K562 (cell line): ENCODE data around the gene IDS. TPM values are rescaled to one million over a fixed set of nuclear protein-coding genes. Genes with fewer than 3 reads are reported as not detected.

Experiments used
- ATAC-seq: fragments of 200-7000 bp; cut with Tn5 transposase; 3 replicates; pipeline ENCODE4 v1.9.1; 2020; ENCODE audit warnings: moderate library complexity
- BruUV-seq: library from RNA; stranded (reverse); fragments of 400-500 nt; replicated peaks from 2 replicates; lab custom pipeline; 2021; lab: Mats Ljungman, UMichigan
- CTCF ChIA-PET: fragments of 300-600 bp; formaldehyde crosslinking; extraction: SDS; loops from one replicate; lab custom pipeline; 2021; ENCODE audit warnings: low intra/inter-chr PET ratio; lab: Yijun Ruan, JAX
- POLR2A ChIA-PET: fragments of 300-600, 350-650 bp; sonication (Branson Sonifier 250); formaldehyde crosslinking; extraction: SDS; loops from one replicate; lab custom pipeline; 2021; ENCODE audit warnings: antibody characterized with exemption, inconsistent platforms; lab: Yijun Ruan, JAX
- DNase-seq, 4 experiments: peaks; one replicate each; pipeline versions ENCODE4 v3.0.0 to v3.0.0-alpha.2; 2011 to 2018; ENCODE audit warnings: low spot score in 3 of 4, mixed read lengths in 3 of 4; ENCODE audit errors: extremely low read depth in 1 of 4
- FAIRE-seq: peaks from 2 replicates; lab custom pipeline; 2011; peaks lifted over from hg19 to GRCh38; lab: Jason Lieb, UNC
- H2AFZ ChIP-seq: 2 replicates; pipeline ENCODE4 v1.6.0; 2011; ENCODE audit warnings: low read depth, low read length, control low read depth, inconsistent platforms
- H3K27ac ChIP-seq: fragments of 200-600 bp; 3 replicates; pipeline ENCODE4 v1.8.0; 2011; ENCODE audit warnings: low read depth, mild to moderate bottlenecking, control low read depth, inconsistent platforms, low read length, moderate library complexity, mixed read lengths; ENCODE audit errors: extremely low read depth
- H3K27me3 ChIP-seq, 2 experiments: fragments of 300-600 bp in 1 of 2; 2 replicates in 1 of 2; 3 replicates in 1 of 2; pipeline versions ENCODE4 v1.6.0 to v1.8.0; 2011; ENCODE audit warnings: inconsistent platforms in 2 of 2, low read length in 2 of 2, mild to moderate bottlenecking in 1 of 2, mixed read lengths in 1 of 2, moderate library complexity in 1 of 2; ENCODE audit not compliant: control insufficient read depth in 2 of 2, insufficient read depth in 2 of 2
- H3K36me3 ChIP-seq: fragments of 300-600 bp; 3 replicates; pipeline ENCODE4 v1.8.0; 2011; ENCODE audit warnings: mild to moderate bottlenecking, low read length, inconsistent platforms; ENCODE audit not compliant: control insufficient read depth, insufficient read depth
- H3K4me1 ChIP-seq, 2 experiments: fragments of 200-600 bp in 1 of 2; replicated peaks in 1 of 2; 2 replicates in 1 of 2; 3 replicates in 1 of 2; pipeline versions ENCODE4 v1.5.1 to v1.8.0; 2011; ENCODE audit warnings: inconsistent platforms in 2 of 2, low read length in 2 of 2, mild to moderate bottlenecking in 1 of 2, mixed read lengths in 1 of 2, moderate library complexity in 1 of 2; ENCODE audit not compliant: control insufficient read depth in 2 of 2, insufficient read depth in 2 of 2
- H3K4me2 ChIP-seq: 2 replicates; pipeline ENCODE4 v1.6.1; 2011; ENCODE audit warnings: low read length, control low read depth, inconsistent platforms, mixed read lengths; ENCODE audit not compliant: insufficient read depth
- H3K4me3 ChIP-seq: fragments of 200-600 bp; sonication (generic), shearing (Covaris generic); 2 replicates; pipeline ENCODE4 v1.5.1; 2016; ENCODE audit warnings: control low read depth, inconsistent platforms
- H3K79me2 ChIP-seq: fragments of 200-600 bp; 3 replicates; pipeline ENCODE4 v1.8.0; 2011; ENCODE audit warnings: low read length, inconsistent platforms; ENCODE audit not compliant: control insufficient read depth, insufficient read depth
- H3K9ac ChIP-seq, 2 experiments: 2 replicates each; pipeline versions ENCODE4 v1.6.0 to v1.6.1; 2011; ENCODE audit warnings: low read depth in 2 of 2, low read length in 2 of 2, control low read depth in 1 of 2, inconsistent platforms in 1 of 2, mild to moderate bottlenecking in 1 of 2, mixed read lengths in 1 of 2; ENCODE audit not compliant: insufficient read depth in 1 of 2
- H3K9me1 ChIP-seq: one replicate; pipeline ENCODE4 v1.6.0; 2011; ENCODE audit warnings: inconsistent platforms, mild to moderate bottlenecking, low read length, moderate library complexity; ENCODE audit not compliant: control insufficient read depth, insufficient read depth
- H3K9me3 ChIP-seq: replicated peaks from 2 replicates; pipeline ENCODE4 v1.5.1; 2011; ENCODE audit warnings: low read depth, low read length, inconsistent platforms; ENCODE audit not compliant: control insufficient read depth, insufficient read depth
- H4K20me1 ChIP-seq: replicated peaks from 2 replicates; pipeline ENCODE4 v1.6.1; 2011; ENCODE audit warnings: low read length, inconsistent platforms, mixed read lengths; ENCODE audit not compliant: control insufficient read depth, insufficient read depth
- BRF1 ChIP-seq: IDR thresholded peaks from 3 replicates; pipeline ENCODE4 v1.6.1; 2011; ENCODE audit warnings: borderline replicate concordance, mild to moderate bottlenecking; ENCODE audit not compliant: insufficient read length; ENCODE audit errors: extremely low read depth
- GABPA ChIP-seq: fragments of 200-800 bp; sonication (Bioruptor generic); conservative IDR thresholded peaks from 2 replicates; pipeline ENCODE4 v1.6.1; 2016; ENCODE audit warnings: low read depth, missing genetic modification characterization, missing compliant biosample characterization
- MYNN ChIP-seq, 2 experiments: sonication (generic); formaldehyde crosslinking in 1 of 2; IDR thresholded peaks; 2 replicates each; pipeline versions ENCODE4 v1.5.0 to v1.6.1; 2016 to 2020; ENCODE audit warnings: antibody characterized with exemption in 1 of 2, missing genetic modification reagents in 1 of 2
- TEAD2 ChIP-seq: fragments of 450-650 bp; IDR thresholded peaks from 2 replicates; pipeline ENCODE4 v1.6.1; 2016; ENCODE audit warnings: missing genetic modification characterization, control low read depth, missing compliant biosample characterization
- UBTF ChIP-seq, 2 experiments: IDR thresholded peaks; 2 replicates each; pipeline ENCODE4 v1.6.1; 2012; ENCODE audit warnings: improper control_type of control experiment in 2 of 2, low read depth in 2 of 2, low read length in 2 of 2, borderline replicate concordance in 1 of 2
- ZNF24 ChIP-seq: fragments of 450-650 bp; IDR thresholded peaks from 2 replicates; pipeline ENCODE4 v1.6.1; 2016
- ZNF274 ChIP-seq: IDR thresholded peaks from 2 replicates; pipeline ENCODE4 v1.6.1; 2011; ENCODE audit warnings: low read depth, mild to moderate bottlenecking, low read length, moderate library complexity, borderline replicate concordance
- ZNF436 ChIP-seq: fragments of 250-450, 450-650 bp; sonication (Bioruptor Pico); formaldehyde crosslinking; IDR thresholded peaks from 2 replicates; pipeline ENCODE4 v1.7.0; 2020; ENCODE audit warnings: mild to moderate bottlenecking
- ZNF511 ChIP-seq: sonication (generic); formaldehyde crosslinking; IDR thresholded peaks from 2 replicates; pipeline ENCODE4 v1.8.0; 2022; ENCODE audit warnings: mild to moderate bottlenecking, missing genetic modification reagents
- WGBS: fragments of 100-300 bp; shearing (Covaris generic); methylation state at CpG from one replicate; pipeline ENCODE4 v1.1.6; 2016; ENCODE audit warnings: low coverage, mixed read lengths; ENCODE audit not compliant: insufficient coverage; ENCODE audit errors: missing lambda C conversion rate; 5-methylcytosine and 5-hydroxymethylcytosine counted together
- in situ Hi-C: fragments of 300-500 bp; cut with MboI; formaldehyde crosslinking; loops from 4 replicates; pipeline ENCODE4 v1.15.0; 2018; ENCODE audit warnings: inconsistent platforms, mixed read lengths
- intact Hi-C: fragments of 100-400 bp; cut with micrococcal nuclease; formaldehyde crosslinking; loops from 2 replicates; pipeline ENCODE4 v1.14.2; 2022
- polyA plus RNA-seq, 8 experiments: library from polyadenylated mRNA; depleted of rRNA in 4 of 8; stranded (reverse) in 5 of 8; unstranded in 3 of 8; fragments of >200 nt; fragmentation: Nextera tagmentation in 2 of 8; fragmentation: Illumina TruSeq in 1 of 8; extraction: Ambion mirVana in 2 of 8; extraction: Trizol in 1 of 8; gene quantifications; 2 replicates each; pipeline versions ENCODE4 v1.2.1 to v1.2.3, GENCODE V29; 2011 to 2014; ENCODE audit warnings: inconsistent platforms in 1 of 8, missing spikeins in 1 of 8
- total RNA-seq, 7 experiments: library from RNA; depleted of rRNA in 6 of 7; stranded (reverse); fragments of >200 nt in 6 of 7; fragmentation: Illumina TruSeq in 2 of 7; extraction: Trizol in 2 of 7; gene quantifications; 2 replicates each; pipeline versions ENCODE4 v1.2.1 to v1.2.3, GENCODE V29; 2011 to 2021; ENCODE audit warnings: low replicate concordance in 1 of 7
- TF ChIP-seq, protein P1 (sequence below): fragments of 450-650 bp; formaldehyde crosslinking; IDR thresholded peaks from 2 replicates; pipeline ENCODE4 v1.4.0; 2020; ENCODE audit warnings: mild to moderate bottlenecking
- TF ChIP-seq, protein P2 (sequence below): fragments of 250-450 bp; sonication (Bioruptor Pico); IDR thresholded peaks from 2 replicates; pipeline ENCODE4 v1.9.0; 2021; ENCODE audit warnings: mild to moderate bottlenecking, inconsistent platforms

IDS gene
- total and polyA plus RNA-seq, 9 of the 15 experiments (the other 6 are each of a cell fraction or from before 2014, with no cell fraction given): 2.0 to 18.6 (median 8.6) TPM

- Histone ChIP-seq H3K9me3 (no peaks in the 10 kb centered on the region), H3K4me2 (no peak overlapping the region), H3K9me1 (no peaks in the 10 kb centered on the region), H3K36me3 (no peaks in the 10 kb centered on the region), H3K27ac (no peak overlapping the region), H3K79me2 (no peaks in the 10 kb centered on the region), H2AFZ (no peak overlapping the region), H3K9ac (no peak overlapping the region), H3K27me3 (no peaks in the 10 kb centered on the region), H3K4me1 (no peaks in the 10 kb centered on the region), H3K4me3 (no peak overlapping the region), H4K20me1 (no peaks in the 10 kb centered on the region)
- in situ Hi-C loops (no loop called here), intact Hi-C loops (no loop called here)
- ATAC-seq (no peak), FAIRE-seq (no peak), DNase-seq (no peak)
- no TSS peak for BruUV-seq
- ChIA-PET CTCF (no interaction called here), POLR2A (no interaction called here)
- 0% methylated on average over 1 of the region's 1 CpG for WGBS
- no peak for TF ChIP-seq MYNN (IDR thresholded peaks at IDR 0.05)
- no peak for TF ChIP-seq MYNN (CRISPR knock-in tag; IDR thresholded peaks at IDR 0.05)
- TF ChIP-seq ZNF274: no peak
- TF ChIP-seq ZNF511: no peak
- TF ChIP-seq ZNF24: no peak
- TF ChIP-seq, protein P1, sequence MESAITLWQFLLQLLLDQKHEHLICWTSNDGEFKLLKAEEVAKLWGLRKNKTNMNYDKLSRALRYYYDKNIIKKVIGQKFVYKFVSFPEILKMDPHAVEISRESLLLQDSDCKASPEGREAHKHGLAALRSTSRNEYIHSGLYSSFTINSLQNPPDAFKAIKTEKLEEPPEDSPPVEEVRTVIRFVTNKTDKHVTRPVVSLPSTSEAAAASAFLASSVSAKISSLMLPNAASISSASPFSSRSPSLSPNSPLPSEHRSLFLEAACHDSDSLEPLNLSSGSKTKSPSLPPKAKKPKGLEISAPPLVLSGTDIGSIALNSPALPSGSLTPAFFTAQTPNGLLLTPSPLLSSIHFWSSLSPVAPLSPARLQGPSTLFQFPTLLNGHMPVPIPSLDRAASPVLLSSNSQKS: no peak
- no peak for TF ChIP-seq TEAD2 (tag)
- no peak for TF ChIP-seq GABPA (tag)
- TF ChIP-seq, protein P2, sequence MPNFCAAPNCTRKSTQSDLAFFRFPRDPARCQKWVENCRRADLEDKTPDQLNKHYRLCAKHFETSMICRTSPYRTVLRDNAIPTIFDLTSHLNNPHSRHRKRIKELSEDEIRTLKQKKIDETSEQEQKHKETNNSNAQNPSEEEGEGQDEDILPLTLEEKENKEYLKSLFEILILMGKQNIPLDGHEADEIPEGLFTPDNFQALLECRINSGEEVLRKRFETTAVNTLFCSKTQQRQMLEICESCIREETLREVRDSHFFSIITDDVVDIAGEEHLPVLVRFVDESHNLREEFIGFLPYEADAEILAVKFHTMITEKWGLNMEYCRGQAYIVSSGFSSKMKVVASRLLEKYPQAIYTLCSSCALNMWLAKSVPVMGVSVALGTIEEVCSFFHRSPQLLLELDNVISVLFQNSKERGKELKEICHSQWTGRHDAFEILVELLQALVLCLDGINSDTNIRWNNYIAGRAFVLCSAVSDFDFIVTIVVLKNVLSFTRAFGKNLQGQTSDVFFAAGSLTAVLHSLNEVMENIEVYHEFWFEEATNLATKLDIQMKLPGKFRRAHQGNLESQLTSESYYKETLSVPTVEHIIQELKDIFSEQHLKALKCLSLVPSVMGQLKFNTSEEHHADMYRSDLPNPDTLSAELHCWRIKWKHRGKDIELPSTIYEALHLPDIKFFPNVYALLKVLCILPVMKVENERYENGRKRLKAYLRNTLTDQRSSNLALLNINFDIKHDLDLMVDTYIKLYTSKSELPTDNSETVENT: no peak
- TF ChIP-seq ZNF436 (CRISPR knock-in tag): no peak
- TF ChIP-seq BRF1: no peak
- TF ChIP-seq UBTF (IDR thresholded peaks at IDR 0.05; ENCODE audit: borderline replicate concordance in 1 of 2, low read depth in 2 of 2, low read length in 2 of 2): no peak
Measured at GRCh38 chrX:149462849-149463248, 42.3 kb downstream of the IDS start.
